PC-3 (cell line): ENCODE results near the gene TSHZ2. TPM values are rescaled to one million over a fixed set of nuclear protein-coding genes. Genes with fewer than 3 reads are reported as not detected.
A peak's percentile ranks its signal among the peaks of the same experiment; 100 is the strongest.

Experiments used
- ATAC-seq: fragments of 200-7000 bp; cut with Tn5 transposase; 2 replicates; pipeline ENCODE4 v1.9.1; 2020; ENCODE audit warnings: mild to moderate bottlenecking, moderate library complexity
- BruUV-seq: library from RNA; stranded (reverse); fragments of 400-500 nt; replicated peaks from 2 replicates; lab custom pipeline; 2021; lab: Mats Ljungman, UMichigan
- CTCF ChIA-PET: fragments of 300-600 bp; sonication (Branson Sonifier 250); formaldehyde crosslinking; loops from one replicate; lab custom pipeline; 2022; ENCODE audit warnings: antibody characterized with exemption; lab: Charles Lee
- POLR2A ChIA-PET: fragments of 300-600 bp; sonication (Branson Sonifier 250); formaldehyde crosslinking; loops from one replicate; lab custom pipeline; 2022; ENCODE audit warnings: antibody characterized with exemption; ENCODE audit not compliant: unreplicated experiment; lab: Charles Lee
- DNase-seq: peaks from one replicate; pipeline ENCODE4 v3.0.0-alpha.2; 2015
- H2AFZ ChIP-seq: fragments of 300-600 bp; sonication (generic); 2 replicates; pipeline ENCODE4 v1.6.0; 2016; ENCODE audit warnings: antibody characterized with exemption, low read length
- H3F3A ChIP-seq: fragments of 300-600 bp; sonication (generic); one replicate; pipeline ENCODE4 v1.6.0; 2017; ENCODE audit warnings: antibody characterized with exemption, low read length, control low read depth, mild to moderate bottlenecking; ENCODE audit not compliant: unreplicated experiment
- H3K27ac ChIP-seq: fragments of 300-600 bp; sonication (generic); 2 replicates; pipeline ENCODE4 v1.5.1; 2016; ENCODE audit warnings: mild to moderate bottlenecking, low read length
- H3K27me3 ChIP-seq: fragments of 300-600 bp; sonication (generic); 2 replicates; pipeline ENCODE4 v1.6.1; 2016; ENCODE audit warnings: low read length, mixed read lengths
- H3K36me3 ChIP-seq: fragments of 300-600 bp; sonication (generic); 2 replicates; pipeline ENCODE4 v1.6.1; 2016; ENCODE audit warnings: low read depth, mixed run types, low read length, mixed read lengths
- H3K4me1 ChIP-seq: fragments of 300-600 bp; sonication (generic); 2 replicates; pipeline ENCODE4 v1.5.1; 2016; ENCODE audit warnings: low read length; ENCODE audit not compliant: insufficient read depth
- H3K4me2 ChIP-seq: fragments of 300-600 bp; sonication (generic); 2 replicates; pipeline ENCODE4 v1.6.0; 2016; ENCODE audit warnings: low read length
- H3K4me3 ChIP-seq: fragments of 300-600 bp; sonication (generic); 2 replicates; pipeline ENCODE4 v1.5.1; 2016; ENCODE audit warnings: mild to moderate bottlenecking, low read length, mixed read lengths
- H3K79me2 ChIP-seq: fragments of 300-600 bp; sonication (generic); 2 replicates; pipeline ENCODE4 v1.6.1; 2017; ENCODE audit warnings: low read length, mixed read lengths
- H3K9ac ChIP-seq: fragments of 300-600 bp; sonication (generic); 2 replicates; pipeline ENCODE4 v1.6.0; 2016; ENCODE audit warnings: mild to moderate bottlenecking, low read length
- H3K9me2 ChIP-seq: fragments of 300-600 bp; sonication (generic); replicated peaks from 2 replicates; pipeline ENCODE4 v1.6.1; 2016; ENCODE audit warnings: mixed run types, low read length, mixed read lengths
- H3K9me3 ChIP-seq: fragments of 300-600 bp; sonication (generic); 2 replicates; pipeline ENCODE4 v1.6.1; 2016; ENCODE audit warnings: low read length, mixed read lengths
- H4K20me1 ChIP-seq: fragments of 300-600 bp; sonication (generic); 2 replicates; pipeline ENCODE4 v1.6.1; 2016; ENCODE audit warnings: low read length, mixed read lengths
- EZH2 ChIP-seq: fragments of 300-600 bp; sonication (generic); IDR thresholded peaks from one replicate; pipeline ENCODE4 v1.6.1; 2017; ENCODE audit warnings: antibody characterized with exemption, mild to moderate bottlenecking, low read length; ENCODE audit not compliant: unreplicated experiment
- EZH2phosphoT487 ChIP-seq: fragments of 300-600 bp; sonication (generic); IDR thresholded peaks from 2 replicates; pipeline ENCODE4 v1.6.1; 2018; ENCODE audit warnings: mild to moderate bottlenecking, antibody characterized with exemption, low read length, borderline replicate concordance
- intact Hi-C: fragments of 100-400 bp; cut with micrococcal nuclease; formaldehyde crosslinking; loops from 2 replicates; pipeline ENCODE4 v1.9.0; 2023
- total RNA-seq: library from RNA; depleted of rRNA; stranded (reverse); fragments of >200 nt; gene quantifications from 2 replicates; pipeline ENCODE4 v1.2.3, GENCODE V29; 2014
- TF ChIP-seq, protein P1 (sequence below): fragments of 300-600 bp; sonication (generic); conservative IDR thresholded peaks from 2 replicates; pipeline ENCODE4 v1.5.1; 2017; ENCODE audit warnings: antibody characterized with exemption, low read depth, mild to moderate bottlenecking, low read length

The TSHZ2 gene
- total RNA-seq, 1 experiment from 2014 or later: not detected

DNA sequence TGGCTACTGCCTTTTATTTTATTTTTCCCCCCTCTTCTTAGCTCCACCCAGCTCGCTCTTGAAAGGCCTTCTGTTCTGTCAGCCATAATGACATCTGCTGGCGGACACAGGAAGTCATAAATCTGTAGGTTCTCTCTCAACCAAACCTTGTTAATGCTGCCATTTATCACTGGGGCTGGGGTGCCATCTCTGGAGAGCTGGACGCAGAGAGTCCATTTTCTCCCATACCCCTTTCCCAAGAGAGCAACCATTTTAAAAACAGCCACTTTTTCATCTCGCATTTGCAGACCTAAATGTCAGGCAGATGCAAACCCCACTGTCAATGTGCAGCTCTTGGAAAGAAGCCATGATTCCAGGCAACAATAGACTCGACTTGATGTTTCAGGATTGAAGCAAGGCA is 13.0 kb upstream of the TSHZ2 start:
- H3K36me3 ChIP-seq: no peaks in the 10 kb centered on the region
- no peaks in the 10 kb centered on the region for H3F3A ChIP-seq
- no TSS peak for BruUV-seq
- ATAC-seq (no peak), DNase-seq (no peak)
- ChIA-PET POLR2A (no interaction called here), CTCF (no interaction called here)
- H2AFZ ChIP-seq: no peak overlapping the region
- H4K20me1 ChIP-seq: no peaks in the 10 kb centered on the region
- TF ChIP-seq, protein P1, sequence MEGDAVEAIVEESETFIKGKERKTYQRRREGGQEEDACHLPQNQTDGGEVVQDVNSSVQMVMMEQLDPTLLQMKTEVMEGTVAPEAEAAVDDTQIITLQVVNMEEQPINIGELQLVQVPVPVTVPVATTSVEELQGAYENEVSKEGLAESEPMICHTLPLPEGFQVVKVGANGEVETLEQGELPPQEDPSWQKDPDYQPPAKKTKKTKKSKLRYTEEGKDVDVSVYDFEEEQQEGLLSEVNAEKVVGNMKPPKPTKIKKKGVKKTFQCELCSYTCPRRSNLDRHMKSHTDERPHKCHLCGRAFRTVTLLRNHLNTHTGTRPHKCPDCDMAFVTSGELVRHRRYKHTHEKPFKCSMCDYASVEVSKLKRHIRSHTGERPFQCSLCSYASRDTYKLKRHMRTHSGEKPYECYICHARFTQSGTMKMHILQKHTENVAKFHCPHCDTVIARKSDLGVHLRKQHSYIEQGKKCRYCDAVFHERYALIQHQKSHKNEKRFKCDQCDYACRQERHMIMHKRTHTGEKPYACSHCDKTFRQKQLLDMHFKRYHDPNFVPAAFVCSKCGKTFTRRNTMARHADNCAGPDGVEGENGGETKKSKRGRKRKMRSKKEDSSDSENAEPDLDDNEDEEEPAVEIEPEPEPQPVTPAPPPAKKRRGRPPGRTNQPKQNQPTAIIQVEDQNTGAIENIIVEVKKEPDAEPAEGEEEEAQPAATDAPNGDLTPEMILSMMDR: 0 out of 2 replicates have a peak, but pooled peaks have one; percentile 20
- no peak for TF ChIP-seq EZH2phosphoT487
- H3K4me3 ChIP-seq: no peak overlapping the region
- no peak overlapping the region for H3K27ac ChIP-seq
- no peaks in the 10 kb centered on the region for H3K79me2 ChIP-seq
- H3K9me2 ChIP-seq: no peaks in the 10 kb centered on the region
- H3K9me3 ChIP-seq: no peaks in the 10 kb centered on the region
- no peak overlapping the region for H3K9ac ChIP-seq
- no peaks in the 10 kb centered on the region for H3K4me1 ChIP-seq
- peaks cover 16% of the 10 kb centered on the region for H3K27me3 ChIP-seq
- intact Hi-C loops: no loop called here
- H3K4me2 ChIP-seq: no peak overlapping the region

DNA sequence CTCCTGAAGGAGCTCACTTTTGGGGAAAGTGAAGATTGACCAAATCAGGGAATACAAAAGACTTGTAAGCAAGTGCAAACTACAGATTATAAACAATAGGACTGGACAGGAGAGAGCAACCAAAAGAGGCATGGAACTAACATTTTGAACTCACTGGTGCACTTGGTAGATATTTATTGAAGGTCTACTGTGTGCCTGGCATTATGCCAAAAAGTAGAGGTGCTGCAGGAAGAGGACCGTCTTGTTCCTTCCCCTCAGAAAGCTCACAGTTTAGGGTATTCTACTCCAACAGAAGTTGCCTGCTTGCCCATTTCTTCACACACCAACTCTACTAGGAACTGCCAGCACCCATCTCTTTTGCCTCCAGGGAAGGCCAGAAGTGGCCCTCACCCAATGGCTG is 10.0 kb upstream of the TSHZ2 start:
- ChIA-PET CTCF (no interaction called here), POLR2A (no interaction called here)
- Histone ChIP-seq H3K4me2 (no peak overlapping the region), H3K4me1 (no peaks in the 10 kb centered on the region), H3K9me2 (no peaks in the 10 kb centered on the region), H2AFZ (no peak overlapping the region), H3K27ac (no peak overlapping the region), H3K27me3 (peaks cover 16% of the 10 kb centered on the region), H3K9ac (no peak overlapping the region), H3F3A (no peaks in the 10 kb centered on the region), H3K79me2 (no peaks in the 10 kb centered on the region), H4K20me1 (no peaks in the 10 kb centered on the region), H3K36me3 (no peaks in the 10 kb centered on the region), H3K9me3 (0 out of 2 replicates have a peak, but pooled peaks cover 3% of the 10 kb centered on the region), H3K4me3 (no peak overlapping the region)
- no peak for DNase-seq
- no TSS peak for BruUV-seq
- intact Hi-C loops: no loop called here
- TF ChIP-seq EZH2phosphoT487: no peak
- TF ChIP-seq, protein P1: no peak
- TF ChIP-seq EZH2: no peak
- ATAC-seq: no peak

DNA sequence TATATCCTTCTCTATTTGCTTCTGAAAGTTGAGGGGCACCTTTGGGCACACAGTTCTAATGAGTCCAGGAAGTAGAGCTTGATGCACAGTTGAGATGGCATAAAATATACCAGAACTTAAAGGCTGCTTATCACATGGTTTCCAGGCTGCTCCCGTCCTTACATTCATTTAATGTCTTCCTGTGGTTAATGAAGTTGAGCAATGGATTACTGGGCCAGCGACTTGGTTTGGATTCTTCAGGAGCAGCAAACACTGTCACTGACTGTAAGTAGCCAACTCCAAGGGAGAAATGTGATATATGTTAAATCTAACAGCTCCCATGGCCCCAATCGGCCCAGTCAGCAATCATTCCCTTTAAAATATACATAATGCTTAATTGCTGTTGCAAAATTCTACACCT is 9.0 kb upstream of the TSHZ2 start:
- H3K36me3 ChIP-seq: no peaks in the 10 kb centered on the region
- peaks cover 16% of the 10 kb centered on the region for H3K27me3 ChIP-seq
- no peak overlapping the region for H3K4me2 ChIP-seq
- H4K20me1 ChIP-seq: no peaks in the 10 kb centered on the region
- H2AFZ ChIP-seq: no peak overlapping the region
- no peaks in the 10 kb centered on the region for H3K4me1 ChIP-seq
- ChIA-PET CTCF (no interaction called here), POLR2A (no interaction called here)
- H3K9ac ChIP-seq: no peak overlapping the region
- H3K9me3 ChIP-seq: 0 out of 2 replicates have a peak, but pooled peaks cover 3% of the 10 kb centered on the region
- H3K27ac ChIP-seq: no peak overlapping the region
- TF ChIP-seq EZH2phosphoT487 (no peak), EZH2 (no peak)
- TF ChIP-seq, protein P1: no peak
- no peak overlapping the region for H3K4me3 ChIP-seq
- no peak for ATAC-seq
- H3F3A ChIP-seq: no peaks in the 10 kb centered on the region
- no TSS peak for BruUV-seq
- no peak for DNase-seq
- no peaks in the 10 kb centered on the region for H3K9me2 ChIP-seq
- intact Hi-C loops: no loop called here
- no peaks in the 10 kb centered on the region for H3K79me2 ChIP-seq
